Measurements from ENCODE around the gene MKS1. TPM values are rescaled to one million over a fixed set of nuclear protein-coding genes. Genes with fewer than 3 reads are reported as not detected.

MKS1 gene
- polyA plus RNA-seq, 1 donor from 2014 or later: 32.9 TPM

DNA sequence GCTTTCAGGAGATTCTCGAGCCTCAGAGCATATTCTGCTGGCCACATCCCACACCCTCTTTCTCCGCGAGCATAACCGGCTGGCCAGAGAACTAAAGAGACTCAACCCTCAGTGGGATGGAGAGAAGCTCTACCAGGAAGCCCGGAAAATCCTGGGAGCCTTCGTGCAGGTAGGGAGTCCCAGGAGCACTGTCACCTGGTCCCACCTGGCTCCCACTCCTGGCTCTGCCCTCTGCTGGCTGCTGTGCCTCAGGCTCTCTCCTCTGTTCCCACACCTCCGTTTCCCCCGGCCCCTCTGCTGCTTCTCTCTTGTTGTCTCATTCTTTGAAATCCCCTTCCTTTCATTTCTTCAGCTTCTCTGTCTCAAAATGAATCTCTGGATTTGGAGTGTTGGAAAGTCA, 35.7 kb upstream of the MKS1 start:
- no peak overlapping the region for H3K27ac ChIP-seq (ENCODE audit: low read length)
- no peaks in the 10 kb centered on the region for H3F3A ChIP-seq (ENCODE audit: insufficient read depth, low read length, poor library complexity, severe bottlenecking)
- no peaks in the 10 kb centered on the region for H3K36me3 ChIP-seq (ENCODE audit: insufficient read depth, low read length)
- H3K79me2 ChIP-seq (replicated peaks; ENCODE audit: insufficient read depth, low read length): no peaks in the 10 kb centered on the region
- no peaks in the 10 kb centered on the region for H3K9me3 ChIP-seq (ENCODE audit: low read length)
- H3K9me2 ChIP-seq (ENCODE audit: insufficient read depth, low read length): no peaks in the 10 kb centered on the region
- H3K27me3 ChIP-seq (ENCODE audit: insufficient read depth, low read depth, low read length): peaks cover 18% of the 10 kb centered on the region
- no peak overlapping the region for H3K9ac ChIP-seq (ENCODE audit: low read length)
- no peak overlapping the region for H3K4me2 ChIP-seq (ENCODE audit: low read length)
- H4K20me1 ChIP-seq (ENCODE audit: insufficient read depth): no peaks in the 10 kb centered on the region
- H2AFZ ChIP-seq (ENCODE audit: low read depth, low read length): no peak overlapping the region
- H3K4me3 ChIP-seq (ENCODE audit: low read length): no peak overlapping the region
- TF ChIP-seq CTCF (IDR thresholded peaks at IDR 0.05; ENCODE audit: poor library complexity, severe bottlenecking): peak; percentile 15
- no peak for TF ChIP-seq REST (IDR thresholded peaks at IDR 0.05; ENCODE audit: borderline replicate concordance)

DNA sequence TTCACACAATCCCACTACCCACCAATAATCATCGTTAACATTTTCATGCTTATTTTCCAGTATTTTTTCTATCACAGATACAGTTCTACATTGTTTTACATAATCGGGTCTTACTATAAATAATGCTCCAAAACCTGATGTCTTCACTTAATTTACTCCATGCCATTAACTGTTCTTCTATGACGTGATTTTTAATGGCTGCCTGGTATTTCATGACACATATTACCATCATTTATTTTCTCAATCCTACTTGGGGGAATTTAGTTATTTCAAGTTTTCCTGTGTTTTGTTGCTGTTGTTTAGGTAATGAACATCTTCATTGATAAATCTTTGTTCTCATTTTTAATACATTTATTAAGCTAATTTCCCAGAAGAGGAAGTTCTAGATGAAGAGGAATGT, 34.0 kb upstream of the MKS1 start:
- TF ChIP-seq TAF1 (IDR thresholded peaks at IDR 0.05; ENCODE audit: low read depth) (no peak), SMC3 (conservative IDR thresholded peaks at IDR 0.05; ENCODE audit: poor library complexity) (no peak)
- no peak overlapping the region for H3K27ac ChIP-seq (ENCODE audit: low read length)
- no peaks in the 10 kb centered on the region for H4K20me1 ChIP-seq (ENCODE audit: insufficient read depth)
- H3K27me3 ChIP-seq (ENCODE audit: insufficient read depth, low read depth, low read length): peaks cover 30% of the 10 kb centered on the region
- H3K9me3 ChIP-seq (ENCODE audit: low read length): no peaks in the 10 kb centered on the region
- no peaks in the 10 kb centered on the region for H3K36me3 ChIP-seq (ENCODE audit: insufficient read depth, low read length)
- H3K4me3 ChIP-seq (ENCODE audit: low read length): no peak overlapping the region
- H3K9me2 ChIP-seq (ENCODE audit: insufficient read depth, low read length): no peaks in the 10 kb centered on the region
- no peak overlapping the region for H3K9ac ChIP-seq (ENCODE audit: low read length)
- H3K79me2 ChIP-seq (replicated peaks; ENCODE audit: insufficient read depth, low read length): no peaks in the 10 kb centered on the region
- H3F3A ChIP-seq (ENCODE audit: insufficient read depth, low read length, poor library complexity, severe bottlenecking): no peaks in the 10 kb centered on the region
- no peak overlapping the region for H3K4me2 ChIP-seq (ENCODE audit: low read length)
- no peak overlapping the region for H2AFZ ChIP-seq (ENCODE audit: low read depth, low read length)

DNA sequence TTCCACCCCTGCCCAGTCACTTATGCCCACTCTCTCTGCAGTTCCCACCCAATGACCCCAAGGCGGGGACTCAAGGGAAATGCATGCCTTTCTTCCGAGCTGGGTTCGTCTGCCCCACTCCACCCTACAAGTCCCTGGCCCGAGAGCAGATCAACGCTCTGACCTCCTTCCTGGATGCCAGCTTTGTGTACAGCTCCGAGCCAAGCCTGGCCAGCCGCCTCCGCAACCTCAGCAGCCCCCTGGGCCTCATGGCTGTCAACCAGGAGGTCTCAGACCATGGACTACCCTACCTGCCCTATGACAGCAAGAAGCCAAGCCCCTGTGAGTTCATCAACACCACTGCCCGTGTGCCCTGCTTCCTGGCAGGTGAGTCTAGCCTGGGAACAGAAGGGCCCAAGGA, 33.1 kb upstream of the MKS1 start:
- TF ChIP-seq CTCF (IDR thresholded peaks at IDR 0.05; ENCODE audit: poor library complexity, severe bottlenecking) (no peak), TAF1 (IDR thresholded peaks at IDR 0.05; ENCODE audit: low read depth) (no peak), POLR2AphosphoS5 (IDR thresholded peaks at IDR 0.05) (no peak), RAD21 (conservative IDR thresholded peaks at IDR 0.05) (no peak), MXI1 (conservative IDR thresholded peaks at IDR 0.05; ENCODE audit: poor library complexity, severe bottlenecking) (no peak), SMC3 (conservative IDR thresholded peaks at IDR 0.05; ENCODE audit: poor library complexity) (no peak), EP300 (conservative IDR thresholded peaks at IDR 0.05; ENCODE audit: poor library complexity, severe bottlenecking) (no peak), EZH2 (IDR thresholded peaks at IDR 0.05; ENCODE audit: borderline replicate concordance, insufficient read depth, low read length, poor library complexity, severe bottlenecking) (no peak), REST (IDR thresholded peaks at IDR 0.05; ENCODE audit: borderline replicate concordance) (no peak)
- Histone ChIP-seq H3K9me3 (ENCODE audit: low read length) (no peaks in the 10 kb centered on the region), H3K36me3 (ENCODE audit: insufficient read depth, low read length) (no peaks in the 10 kb centered on the region), H3K4me2 (ENCODE audit: low read length) (no peak overlapping the region), H3K27ac (ENCODE audit: low read length) (no peak overlapping the region), H3K27me3 (ENCODE audit: insufficient read depth, low read depth, low read length) (peaks cover 36% of the 10 kb centered on the region), H2AFZ (ENCODE audit: low read depth, low read length) (no peak overlapping the region), H4K20me1 (ENCODE audit: insufficient read depth) (no peaks in the 10 kb centered on the region), H3K79me2 (replicated peaks; ENCODE audit: insufficient read depth, low read length) (no peaks in the 10 kb centered on the region), H3K9ac (ENCODE audit: low read length) (no peak overlapping the region), H3K4me3 (ENCODE audit: low read length) (no peak overlapping the region), H3K9me2 (ENCODE audit: insufficient read depth, low read length) (no peaks in the 10 kb centered on the region), H3F3A (ENCODE audit: insufficient read depth, low read length, poor library complexity, severe bottlenecking) (no peaks in the 10 kb centered on the region)
